Stimulated activated CD4-positive, alpha-beta T cell treated with anti-CD3 and anti-CD28 coated beads, Interleukin-1b, Interleukin-23, amount 100 ng/mL, for 24 hours (primary cell): ENCODE results near the gene LNX2.

Experiments
- DNase-seq, 4 experiments: peaks; one replicate each; pipeline ENCODE4 v3.0.0-alpha.2; 2020; ENCODE audit warnings: low read depth in 4 of 4, low spot score in 1 of 4

The LNX2 gene

DNA sequence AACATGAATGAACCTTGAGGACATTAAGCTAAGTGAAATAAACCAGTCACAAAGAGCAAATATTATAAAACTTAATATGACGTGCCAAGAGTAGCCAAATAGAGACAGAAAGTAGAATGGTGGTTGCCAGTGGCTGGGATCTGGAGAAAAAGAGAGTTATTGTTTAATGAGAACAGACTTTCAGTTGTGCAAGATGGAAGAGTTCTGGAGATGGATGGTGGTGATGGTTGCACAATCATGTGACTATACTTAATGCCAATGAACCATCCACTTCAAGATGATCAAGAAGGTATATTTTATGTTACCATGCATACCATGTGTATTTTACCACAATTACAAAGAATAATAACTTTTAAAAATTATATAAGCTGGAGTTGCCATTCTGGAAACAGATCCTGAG, 104.2 kb downstream of the LNX2 start:
- no peak for DNase-seq

DNA sequence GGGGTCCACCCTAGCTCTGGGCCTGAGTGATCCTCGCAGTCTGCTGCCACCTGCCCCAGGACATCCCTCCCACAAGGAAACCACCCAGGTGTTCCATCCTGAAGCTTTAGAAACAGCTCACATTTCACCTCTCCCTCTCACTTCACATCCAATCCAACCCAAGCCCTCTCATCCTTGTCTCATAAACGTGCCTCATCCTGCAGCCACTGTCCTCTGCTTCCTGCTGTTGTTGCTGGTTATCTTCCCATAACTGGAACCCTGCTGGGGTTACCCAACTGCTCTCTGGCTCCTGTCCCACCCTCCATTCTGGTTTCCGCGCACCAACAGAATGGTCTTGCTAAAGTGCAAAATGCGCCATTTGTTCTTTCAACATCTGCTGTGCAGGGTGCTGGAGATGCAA, 110.2 kb downstream of the LNX2 start:
- DNase-seq: no peak

DNA sequence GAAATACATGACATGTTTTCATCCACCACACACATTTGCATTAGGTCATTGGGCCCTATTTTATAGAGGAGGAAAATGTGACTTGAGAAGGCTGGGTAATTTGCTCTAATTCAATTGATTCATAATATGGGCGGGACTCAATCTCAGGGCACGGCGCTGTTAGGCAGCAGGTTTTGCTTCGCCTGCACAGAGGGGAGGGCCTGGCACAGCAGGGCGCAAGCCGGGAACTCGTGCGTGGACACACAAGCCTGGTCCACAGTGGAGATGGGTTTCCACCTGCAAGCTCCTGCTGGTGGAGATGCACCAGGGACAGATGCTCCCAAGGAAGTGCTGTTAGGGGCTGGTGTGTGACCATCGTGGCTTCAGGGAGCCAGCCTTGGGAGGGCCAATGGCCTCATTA, 111.5 kb downstream of the LNX2 start:
- no peak for DNase-seq

DNA sequence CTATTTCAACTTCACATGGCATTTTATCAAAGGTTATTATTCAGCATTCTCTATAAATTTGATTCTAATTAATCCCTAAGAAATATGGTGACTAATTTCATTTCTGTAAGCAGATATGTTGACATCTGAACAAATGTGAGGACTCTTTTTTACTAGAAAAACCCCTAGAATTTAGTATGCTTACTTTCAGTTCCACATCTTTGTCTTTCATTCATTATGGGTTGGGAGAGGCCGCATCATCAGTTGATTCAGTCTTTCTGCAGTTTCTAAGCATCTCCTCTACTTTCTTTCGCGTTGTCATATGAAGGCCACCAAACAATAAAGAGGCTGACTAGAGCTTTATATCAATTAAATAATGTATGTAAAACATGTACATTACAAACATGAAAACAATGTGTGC, 114.5 kb downstream of the LNX2 start:
- no peak for DNase-seq

DNA sequence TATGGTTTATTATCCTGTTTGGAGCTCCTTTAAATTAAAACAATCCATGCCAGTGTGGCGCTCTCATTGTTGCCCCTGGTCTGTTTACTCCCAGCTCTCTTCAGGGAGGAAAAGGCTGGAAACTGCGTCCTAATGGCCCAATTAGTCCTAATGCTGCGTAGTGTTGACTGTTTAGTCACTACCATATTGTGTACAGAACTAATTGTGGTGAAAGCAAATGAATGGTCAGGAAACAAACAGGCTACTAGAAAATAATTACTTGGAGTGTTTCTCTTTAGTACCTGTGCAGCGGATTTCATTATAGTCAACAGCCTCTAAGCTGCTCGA, 115.5 kb downstream of the LNX2 start:
- no peak for DNase-seq

DNA sequence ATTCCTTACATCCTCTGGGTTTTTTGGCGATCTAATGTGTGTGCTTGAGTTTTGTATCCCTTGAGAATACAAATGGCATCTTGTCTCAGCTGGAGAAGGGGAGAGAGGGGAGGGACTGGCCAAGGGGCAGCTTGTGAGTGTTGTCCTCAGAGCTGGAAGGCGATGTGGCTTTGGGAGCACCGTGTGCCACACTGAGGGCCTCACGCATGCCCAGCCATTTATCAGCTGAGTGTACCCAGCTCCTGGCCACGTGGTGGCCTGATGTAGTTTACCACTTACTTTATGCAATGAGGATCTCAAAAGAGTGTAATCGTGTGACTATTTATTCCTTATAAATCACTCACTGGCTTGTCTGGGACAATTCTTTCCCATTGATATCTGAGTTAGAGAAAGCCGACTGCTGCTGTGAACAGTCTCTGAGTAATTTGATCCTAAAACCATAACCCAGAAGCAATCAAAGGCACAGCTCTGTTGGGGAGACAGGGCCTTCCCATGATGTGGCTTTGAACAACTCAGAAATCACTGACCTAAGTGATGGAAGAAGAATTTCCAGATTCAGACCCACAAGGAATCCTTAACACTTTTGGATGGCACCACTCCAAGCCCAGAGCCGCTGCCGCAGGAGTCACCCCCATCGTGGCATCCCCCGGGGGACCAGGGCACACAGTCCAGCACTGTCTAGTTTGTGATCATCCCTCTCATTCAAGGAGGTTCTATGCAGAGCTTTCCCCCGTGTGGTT, 116.0 kb downstream of the LNX2 start:
- DNase-seq: no peak

DNA sequence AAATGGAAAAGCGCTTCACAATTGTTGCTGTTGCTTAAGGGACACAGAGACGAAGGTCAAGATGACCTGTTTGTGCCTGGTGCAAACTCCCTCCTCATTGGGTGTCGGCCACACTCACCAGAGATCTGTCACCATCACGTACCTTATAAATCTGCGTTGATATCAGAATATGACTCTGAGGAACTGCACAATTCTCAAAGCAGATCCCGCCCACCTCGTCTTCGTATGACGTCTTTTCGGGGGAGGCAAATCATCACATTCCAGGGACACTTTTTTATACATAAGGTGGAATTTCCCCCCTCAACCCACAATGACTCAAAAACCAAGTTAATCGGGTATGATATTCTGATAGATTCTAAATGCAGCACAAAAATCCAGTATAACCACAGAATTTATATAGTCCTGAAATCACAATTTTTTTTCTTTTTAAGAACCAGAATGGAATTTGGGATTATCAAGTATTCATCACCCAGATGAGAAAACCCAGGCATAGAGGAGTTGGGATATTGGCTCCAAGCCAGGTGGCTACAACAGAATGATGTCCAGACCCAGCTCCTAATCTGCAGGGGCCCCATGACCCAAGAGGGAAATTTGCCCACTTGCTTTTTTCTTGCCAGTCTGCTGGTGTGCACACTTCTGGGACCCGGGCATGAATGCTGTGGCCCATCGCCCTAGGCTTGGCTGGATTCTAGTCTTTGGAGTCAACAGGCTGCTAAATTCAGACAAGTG, 119.4 kb downstream of the LNX2 start:
- DNase-seq: no peak

DNA sequence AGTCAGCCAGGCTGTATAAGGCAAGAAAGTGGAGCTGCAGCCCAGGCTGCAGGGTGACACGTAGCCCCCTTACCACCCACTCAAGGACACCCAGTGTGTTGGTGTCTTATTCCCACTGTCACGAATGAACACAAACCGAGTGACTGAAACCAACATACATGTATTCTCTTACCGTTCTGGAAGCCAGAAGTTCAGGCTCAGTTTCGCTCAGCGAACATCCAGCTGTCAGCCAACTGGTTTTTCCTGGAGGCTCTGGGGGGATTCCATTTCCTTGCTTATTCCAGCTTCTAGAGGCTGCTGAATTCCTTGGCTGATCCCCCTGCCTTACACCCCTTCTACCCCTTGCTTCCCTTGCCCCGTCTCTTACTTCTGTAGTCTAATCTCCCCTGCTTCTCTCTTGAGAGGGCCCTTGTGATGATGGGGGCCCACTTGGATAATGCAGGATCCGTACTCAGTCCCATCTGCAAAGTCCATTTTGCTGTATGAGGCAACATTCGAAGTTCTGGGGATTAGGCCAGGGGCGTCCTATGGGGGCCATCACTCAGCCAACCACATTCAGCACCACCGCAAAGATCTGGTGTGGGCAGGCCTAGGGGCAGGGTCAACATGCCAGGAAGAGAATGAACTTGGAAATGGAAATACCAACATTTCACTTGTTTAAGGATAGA, 122.6 kb downstream of the LNX2 start:
- DNase-seq: no peak

DNA sequence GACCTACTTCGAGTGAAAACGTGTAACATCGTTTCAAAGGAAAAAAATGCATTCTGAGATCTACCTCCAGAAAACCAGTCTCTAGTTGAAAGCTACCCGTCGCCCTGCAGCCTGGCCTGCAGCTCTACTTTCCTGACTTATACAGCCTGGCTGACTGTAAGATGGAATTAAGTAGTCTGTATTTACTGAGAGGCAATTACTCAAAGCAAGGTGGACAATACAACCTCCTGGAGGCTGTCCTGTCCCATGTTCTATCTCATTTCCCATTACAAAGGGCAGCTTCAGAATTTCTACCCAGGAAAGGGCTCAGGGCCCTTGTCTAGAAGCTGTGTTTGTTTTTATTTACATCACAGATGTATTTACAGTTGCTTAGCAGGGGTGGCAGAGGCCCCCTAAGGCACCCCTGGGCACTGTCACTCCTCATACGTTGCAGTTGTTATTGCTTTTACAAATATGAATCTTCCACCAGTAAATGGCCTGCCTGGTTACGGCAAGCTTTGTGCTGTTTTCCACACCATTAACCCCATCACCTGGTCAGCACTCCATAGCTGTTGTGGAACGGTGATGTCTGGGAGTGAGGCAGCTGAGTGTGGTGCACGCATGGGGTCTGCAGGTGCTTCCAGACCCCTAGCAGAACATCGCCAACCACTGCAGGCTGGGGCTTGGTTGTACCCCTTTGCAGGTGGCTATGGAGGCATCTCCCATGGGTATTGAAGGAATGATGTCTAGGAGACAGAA, 123.6 kb downstream of the LNX2 start:
- no peak for DNase-seq

DNA sequence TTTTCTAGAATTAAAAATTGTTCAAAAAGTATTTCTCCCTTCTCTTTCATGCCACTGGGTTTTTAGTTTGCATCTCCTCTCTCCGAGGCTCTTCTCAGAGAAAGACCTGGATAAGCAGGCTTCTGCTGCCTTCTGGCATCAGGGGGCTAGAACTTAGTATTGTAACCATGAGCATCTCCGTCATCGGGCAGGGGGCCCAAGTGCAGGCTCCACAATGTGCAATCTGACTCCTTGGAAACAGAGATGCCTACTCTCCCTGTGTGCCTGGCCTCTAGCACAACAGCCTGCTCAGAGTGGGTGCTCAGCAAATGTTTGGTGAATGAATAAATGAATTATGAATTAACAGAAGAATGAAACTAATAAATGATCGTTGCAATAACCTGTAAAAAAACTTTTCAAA, 124.3 kb downstream of the LNX2 start:
- DNase-seq: no peak
